ENCODE measurements around the gene CHAC1. TPM values are rescaled to one million over a fixed set of nuclear protein-coding genes. Genes with fewer than 3 reads are reported as not detected.
"Not testable (repeated sequence)": the region's sequence is repeated elsewhere in the genome, so short reads cannot be mapped to it uniquely, and the experiment has no call there.

Gene CHAC1
- total and polyA plus RNA-seq, 2 donors (not counting 1 experiment from before 2014, with no cell fraction given): 7.5 to 62.6 TPM

- no peak overlapping the region for H3K9ac ChIP-seq (ENCODE audit: insufficient read depth, low read length)
- peaks cover 2% of the 10 kb centered on the region for H3K36me3 ChIP-seq (ENCODE audit: control insufficient read depth, insufficient read depth, low read length)
- no peak overlapping the region for H3K4me3 ChIP-seq (replicated peaks in 1 of 4; ENCODE audit: control extremely low read depth in 1 of 4, insufficient read depth in 1 of 4, low read depth in 3 of 4, low read length in 4 of 4)
- DNase-seq (ENCODE audit: low read depth in 2 of 2): no peak
- no peak overlapping the region for H3K4me2 ChIP-seq (ENCODE audit: extremely low read depth, insufficient read depth, low read length)
- H3K79me2 ChIP-seq (ENCODE audit: control insufficient read depth, insufficient read depth, low read length): no peaks in the 10 kb centered on the region
- H4K20me1 ChIP-seq (ENCODE audit: control insufficient read depth, extremely low read depth, insufficient read depth, low read length): no peaks in the 10 kb centered on the region
- H3K4me1 ChIP-seq (ENCODE audit: control insufficient read depth, extremely low read depth, insufficient read depth, low read length): peaks cover 2% of the 10 kb centered on the region
- no peak overlapping the region for H2AFZ ChIP-seq (ENCODE audit: low read length)
- H3K9me3 ChIP-seq (ENCODE audit: control insufficient read depth, insufficient read depth, low read depth, low read length): no peaks in the 10 kb centered on the region
- H3K27ac ChIP-seq (ENCODE audit: insufficient read depth, low read length): no peak overlapping the region
- TF ChIP-seq EZH2 (IDR thresholded peaks at IDR 0.05; ENCODE audit: low read length, missing control alignments): no peak
- TF ChIP-seq, protein P1, sequence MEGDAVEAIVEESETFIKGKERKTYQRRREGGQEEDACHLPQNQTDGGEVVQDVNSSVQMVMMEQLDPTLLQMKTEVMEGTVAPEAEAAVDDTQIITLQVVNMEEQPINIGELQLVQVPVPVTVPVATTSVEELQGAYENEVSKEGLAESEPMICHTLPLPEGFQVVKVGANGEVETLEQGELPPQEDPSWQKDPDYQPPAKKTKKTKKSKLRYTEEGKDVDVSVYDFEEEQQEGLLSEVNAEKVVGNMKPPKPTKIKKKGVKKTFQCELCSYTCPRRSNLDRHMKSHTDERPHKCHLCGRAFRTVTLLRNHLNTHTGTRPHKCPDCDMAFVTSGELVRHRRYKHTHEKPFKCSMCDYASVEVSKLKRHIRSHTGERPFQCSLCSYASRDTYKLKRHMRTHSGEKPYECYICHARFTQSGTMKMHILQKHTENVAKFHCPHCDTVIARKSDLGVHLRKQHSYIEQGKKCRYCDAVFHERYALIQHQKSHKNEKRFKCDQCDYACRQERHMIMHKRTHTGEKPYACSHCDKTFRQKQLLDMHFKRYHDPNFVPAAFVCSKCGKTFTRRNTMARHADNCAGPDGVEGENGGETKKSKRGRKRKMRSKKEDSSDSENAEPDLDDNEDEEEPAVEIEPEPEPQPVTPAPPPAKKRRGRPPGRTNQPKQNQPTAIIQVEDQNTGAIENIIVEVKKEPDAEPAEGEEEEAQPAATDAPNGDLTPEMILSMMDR (conservative IDR thresholded peaks at IDR 0.05 in 1 of 2, IDR thresholded peaks at IDR 0.05 in 1 of 2; ENCODE audit: low read depth in 1 of 2, low read length in 2 of 2): no peak
- H3K27me3 ChIP-seq (ENCODE audit: control insufficient read depth, insufficient read depth, low read length): no peaks in the 10 kb centered on the region
Measured at GRCh38 chr15:40951764-40952163, 1.5 kb upstream of the CHAC1 start.

GRCh38 chr15:40952301-40952900 lies 870 bp upstream of the CHAC1 start:
- H3K9me3 ChIP-seq (ENCODE audit: control insufficient read depth, insufficient read depth, low read depth, low read length): no peaks in the 10 kb centered on the region
- H3K9ac ChIP-seq (ENCODE audit: insufficient read depth, low read length): peak overlapping the region; percentile 74
- peak overlapping the region; percentile 56 to 92 (median 70) for H3K4me3 ChIP-seq (replicated peaks in 1 of 4; ENCODE audit: control extremely low read depth in 1 of 4, insufficient read depth in 1 of 4, low read depth in 3 of 4, low read length in 4 of 4)
- peak overlapping the region; percentile 87 for H3K27ac ChIP-seq (ENCODE audit: insufficient read depth, low read length)
- H3K79me2 ChIP-seq (ENCODE audit: control insufficient read depth, insufficient read depth, low read length): no peaks in the 10 kb centered on the region
- H3K4me1 ChIP-seq (ENCODE audit: control insufficient read depth, extremely low read depth, insufficient read depth, low read length): peaks cover 2% of the 10 kb centered on the region
- no peak for DNase-seq (ENCODE audit: low read depth in 2 of 2)
- peak overlapping the region; percentile 91 for H3K4me2 ChIP-seq (ENCODE audit: extremely low read depth, insufficient read depth, low read length)
- H3K27me3 ChIP-seq (ENCODE audit: control insufficient read depth, insufficient read depth, low read length): no peaks in the 10 kb centered on the region
- no peak for TF ChIP-seq EZH2 (IDR thresholded peaks at IDR 0.05; ENCODE audit: low read length, missing control alignments)
- TF ChIP-seq, protein P1 (conservative IDR thresholded peaks at IDR 0.05 in 1 of 2, IDR thresholded peaks at IDR 0.05 in 1 of 2; ENCODE audit: low read depth in 1 of 2, low read length in 2 of 2): no peak
- H3K36me3 ChIP-seq (ENCODE audit: control insufficient read depth, insufficient read depth, low read length): peaks cover 2% of the 10 kb centered on the region
- peak overlapping the region; percentile 93 for H2AFZ ChIP-seq (ENCODE audit: low read length)
- H4K20me1 ChIP-seq (ENCODE audit: control insufficient read depth, extremely low read depth, insufficient read depth, low read length): no peaks in the 10 kb centered on the region

- Histone ChIP-seq H3K79me2 (ENCODE audit: control insufficient read depth, insufficient read depth, low read length) (no peaks in the 10 kb centered on the region), H3K4me3 (replicated peaks in 1 of 4; ENCODE audit: control extremely low read depth in 1 of 4, insufficient read depth in 1 of 4, low read depth in 3 of 4, low read length in 4 of 4) (peak overlapping the region; percentile 56 to 92 (median 70)), H3K36me3 (ENCODE audit: control insufficient read depth, insufficient read depth, low read length) (peaks cover 2% of the 10 kb centered on the region), H4K20me1 (ENCODE audit: control insufficient read depth, extremely low read depth, insufficient read depth, low read length) (no peaks in the 10 kb centered on the region), H3K9me3 (ENCODE audit: control insufficient read depth, insufficient read depth, low read depth, low read length) (no peaks in the 10 kb centered on the region), H3K9ac (ENCODE audit: insufficient read depth, low read length) (peak overlapping the region; percentile 74), H3K4me2 (ENCODE audit: extremely low read depth, insufficient read depth, low read length) (peak overlapping the region; percentile 83), H3K27ac (ENCODE audit: insufficient read depth, low read length) (no peak overlapping the region), H3K27me3 (ENCODE audit: control insufficient read depth, insufficient read depth, low read length) (no peaks in the 10 kb centered on the region), H2AFZ (ENCODE audit: low read length) (peak overlapping the region; percentile 1), H3K4me1 (ENCODE audit: control insufficient read depth, extremely low read depth, insufficient read depth, low read length) (peaks cover 2% of the 10 kb centered on the region)
- no peak for TF ChIP-seq EZH2 (IDR thresholded peaks at IDR 0.05; ENCODE audit: low read length, missing control alignments)
- TF ChIP-seq, protein P1 (conservative IDR thresholded peaks at IDR 0.05 in 1 of 2, IDR thresholded peaks at IDR 0.05 in 1 of 2; ENCODE audit: low read depth in 1 of 2, low read length in 2 of 2): no peak
- peak in 1 of 2 donors; percentile 8 for DNase-seq (ENCODE audit: low read depth in 2 of 2)
Measured at GRCh38 chr15:40953713-40954074, 423 bp downstream of the CHAC1 start.

DNA sequence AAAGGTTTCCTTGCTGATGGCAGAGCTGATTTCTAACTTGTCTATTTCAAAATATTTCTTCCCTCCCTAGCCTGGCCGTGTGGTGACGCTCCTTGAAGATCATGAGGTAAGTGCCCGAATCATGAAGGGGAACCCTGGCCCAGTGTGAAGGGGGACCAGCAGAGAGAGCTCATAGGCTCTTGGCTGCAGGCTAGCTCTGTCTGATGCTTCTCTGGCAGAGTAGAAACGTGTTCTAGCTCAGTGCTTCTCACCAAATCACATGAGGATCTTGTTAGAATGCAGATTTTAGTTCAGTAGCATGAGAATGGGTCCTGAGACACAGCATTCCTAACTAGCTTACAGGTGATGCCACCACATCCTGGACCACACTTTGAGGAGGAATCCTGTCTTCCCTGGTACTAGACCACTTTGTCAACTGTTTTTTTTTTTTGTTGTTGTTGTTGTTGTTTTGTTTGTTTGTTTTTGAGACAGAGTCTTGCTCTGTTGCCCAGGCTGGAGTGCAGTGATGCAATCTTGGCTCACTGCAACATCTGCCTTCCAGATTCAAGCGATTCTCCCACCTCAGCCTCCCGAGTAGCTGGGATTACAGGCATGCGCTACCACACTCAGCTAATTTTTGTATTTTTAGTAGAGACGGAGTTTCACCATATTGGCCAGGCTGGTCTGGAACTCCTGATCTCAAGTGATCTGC lies 1.0 kb downstream of the CHAC1 start:
- not testable (repeated sequence) for H3K9ac ChIP-seq (ENCODE audit: insufficient read depth, low read length); H4K20me1 ChIP-seq (ENCODE audit: control insufficient read depth, extremely low read depth, insufficient read depth, low read length); H3K27ac ChIP-seq (ENCODE audit: insufficient read depth, low read length); DNase-seq (ENCODE audit: low read depth in 2 of 2); H3K9me3 ChIP-seq (ENCODE audit: control insufficient read depth, insufficient read depth, low read depth, low read length); H3K27me3 ChIP-seq (ENCODE audit: control insufficient read depth, insufficient read depth, low read length); H3K36me3 ChIP-seq (ENCODE audit: control insufficient read depth, insufficient read depth, low read length); H2AFZ ChIP-seq (ENCODE audit: low read length); H3K4me1 ChIP-seq (ENCODE audit: control insufficient read depth, extremely low read depth, insufficient read depth, low read length); H3K79me2 ChIP-seq (ENCODE audit: control insufficient read depth, insufficient read depth, low read length)
- peak overlapping the region; percentile 56 to 92 (median 70) for H3K4me3 ChIP-seq (replicated peaks in 1 of 4; ENCODE audit: control extremely low read depth in 1 of 4, insufficient read depth in 1 of 4, low read depth in 3 of 4, low read length in 4 of 4)
- peak overlapping the region; percentile 83 for H3K4me2 ChIP-seq (ENCODE audit: extremely low read depth, insufficient read depth, low read length)

All from fibroblast of lung (primary cell).